ENCODE measurements around the gene DLX1. TPM values are rescaled to one million over a fixed set of nuclear protein-coding genes. Genes with fewer than 3 reads are reported as not detected.

The DLX1 gene
- polyA plus RNA-seq, 5 donors = 0.16 to 0.34 (median 0.26) TPM; not detected in 1

- DNase-seq = peak in 1 of 2 donors; percentile 9
Measured at GRCh38 chr2:172086241-172087206, 1.2 kb downstream of the DLX1 start.

- no peak for DNase-seq
Measured at GRCh38 chr2:172087207-172087779, 2.0 kb downstream of the DLX1 start.

GRCh38 chr2:172087780-172088244, 2.5 kb downstream of the DLX1 start:
- no peak for DNase-seq

- peak in 1 of 2 donors; percentile 10 for DNase-seq
Measured at GRCh38 chr2:172088245-172089004, 3.1 kb downstream of the DLX1 start.

- peak in 1 of 2 donors; percentile 13 for DNase-seq
Measured at GRCh38 chr2:172089005-172089504, 3.7 kb downstream of the DLX1 start.

- DNase-seq = no peak
Measured at GRCh38 chr2:172089633-172090032, 4.3 kb downstream of the DLX1 start.

- no peak for DNase-seq
Measured at GRCh38 chr2:172090044-172090961, 5.0 kb downstream of the DLX1 start.

GRCh38 chr2:172091000-172091641, 5.8 kb downstream of the DLX1 start:
- DNase-seq = no peak

GRCh38 chr2:172091761-172092566, 6.7 kb downstream of the DLX1 start:
- DNase-seq = peak in 1 of 2 donors; percentile 6

GRCh38 chr2:172092716-172093415, 7.6 kb downstream of the DLX1 start:
- DNase-seq = peak in 1 of 2 donors; percentile 2

GRCh38 chr2:172093416-172094293, 8.3 kb downstream of the DLX1 start:
- DNase-seq = peak in 1 of 2 donors; percentile 8

- peak in 1 of 2 donors; percentile 10 for DNase-seq
Measured at GRCh38 chr2:172094294-172095145, 9.2 kb downstream of the DLX1 start.

- peak in 1 of 2 donors; percentile 33 for DNase-seq
Measured at GRCh38 chr2:172095146-172095904, 10.0 kb downstream of the DLX1 start.

- peak in 1 of 2 donors; percentile 6 for DNase-seq
Measured at GRCh38 chr2:172095905-172096625, 10.8 kb downstream of the DLX1 start.

All from right lung (tissue), 5 donors.